GM21381 (cell line): ENCODE measurements around the gene CDC20.
A peak's percentile ranks its signal among the peaks of the same experiment; 100 is the strongest.
"Not testable (repeated sequence)": the region's sequence is repeated elsewhere in the genome, so short reads cannot be mapped to it uniquely, and the experiment has no call there.

Source experiments
- ATAC-seq: cut with Tn5 transposase; IDR thresholded peaks from one replicate; pipeline ENCODE4 v1.9.1; 2021; ENCODE audit warnings: mild to moderate bottlenecking, moderate library complexity; ENCODE audit not compliant: unreplicated experiment

CDC20 gene

DNA sequence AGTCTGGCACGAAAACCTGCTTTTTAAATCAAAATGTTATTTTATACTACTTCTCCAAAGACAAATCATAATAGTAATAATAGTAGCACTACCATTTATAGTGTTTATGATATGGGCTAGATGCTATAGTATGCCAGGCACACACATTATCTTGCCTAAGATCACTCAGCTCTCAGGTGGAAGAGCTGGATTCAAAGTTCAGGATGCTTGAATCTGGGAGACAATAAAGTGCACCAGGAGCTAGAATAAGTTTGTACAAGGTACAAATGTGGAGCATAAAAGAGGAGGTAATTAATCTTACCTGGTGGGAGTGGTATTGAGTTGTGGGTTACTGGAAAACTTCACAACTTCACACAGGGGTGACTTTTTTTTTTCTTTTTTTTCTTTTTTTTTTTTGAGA, 19.1 kb downstream of the CDC20 start:
- no peak for ATAC-seq

- ATAC-seq = no peak
Observed at GRCh38 chr1:43379476-43379875, 20.7 kb downstream of the CDC20 start.

- ATAC-seq = no peak
Observed at GRCh38 chr1:43381612-43382011, 22.8 kb downstream of the CDC20 start.

DNA sequence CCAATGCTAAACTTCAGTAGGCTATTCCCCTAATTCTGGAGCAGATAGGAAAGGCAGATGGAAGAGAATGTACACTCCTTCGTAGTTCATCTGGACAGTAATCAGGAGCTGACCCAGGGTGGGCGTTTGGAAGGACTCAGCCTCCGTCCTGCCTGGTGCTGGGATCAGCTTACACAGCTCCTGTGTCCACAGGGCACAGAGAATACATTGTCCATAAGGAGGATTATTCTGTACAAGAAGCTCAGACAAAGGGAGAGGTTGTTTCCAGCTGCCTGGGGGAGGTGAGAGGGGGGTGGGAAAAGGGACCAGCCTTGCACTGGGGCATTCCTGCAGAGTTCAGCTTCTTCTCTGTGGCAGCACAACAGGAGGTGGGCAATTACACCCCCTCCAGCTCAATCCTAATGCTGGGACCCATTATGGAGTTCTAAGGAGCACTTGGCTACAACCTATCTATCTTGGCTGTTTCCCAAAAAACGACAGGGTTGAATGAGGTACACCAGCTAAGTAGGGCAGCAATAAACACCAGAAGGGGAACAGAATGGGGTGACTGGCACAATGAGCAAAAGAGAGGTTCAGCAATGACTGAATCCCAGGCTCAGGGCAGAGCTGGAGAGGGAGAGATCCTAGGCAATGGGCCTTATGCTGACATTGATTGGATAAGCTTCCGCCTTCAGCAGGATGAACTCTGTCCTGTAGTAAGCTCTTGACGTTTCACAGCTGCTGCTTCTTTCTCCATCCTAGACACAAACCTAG, 23.4 kb downstream of the CDC20 start:
- no peak for ATAC-seq

DNA sequence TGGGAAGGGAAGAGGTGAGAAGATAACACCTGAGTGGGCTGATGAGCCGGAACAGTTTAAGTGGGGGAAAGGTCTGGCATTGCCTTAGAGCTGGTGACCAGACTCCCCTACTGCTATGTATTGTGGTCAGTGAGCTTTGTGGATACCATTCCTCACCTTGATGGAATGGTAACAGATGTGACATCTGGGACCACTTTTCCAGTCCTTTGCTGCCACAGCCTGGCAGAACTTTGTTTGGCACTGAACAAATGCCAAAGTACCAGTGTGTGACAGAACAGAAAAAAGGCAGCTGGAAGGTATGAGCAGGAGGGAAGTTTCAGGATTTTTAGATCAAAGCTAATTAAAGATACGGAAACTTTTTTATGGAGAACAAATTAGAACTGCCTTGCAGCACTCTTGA, 24.7 kb downstream of the CDC20 start:
- no peak for ATAC-seq

DNA sequence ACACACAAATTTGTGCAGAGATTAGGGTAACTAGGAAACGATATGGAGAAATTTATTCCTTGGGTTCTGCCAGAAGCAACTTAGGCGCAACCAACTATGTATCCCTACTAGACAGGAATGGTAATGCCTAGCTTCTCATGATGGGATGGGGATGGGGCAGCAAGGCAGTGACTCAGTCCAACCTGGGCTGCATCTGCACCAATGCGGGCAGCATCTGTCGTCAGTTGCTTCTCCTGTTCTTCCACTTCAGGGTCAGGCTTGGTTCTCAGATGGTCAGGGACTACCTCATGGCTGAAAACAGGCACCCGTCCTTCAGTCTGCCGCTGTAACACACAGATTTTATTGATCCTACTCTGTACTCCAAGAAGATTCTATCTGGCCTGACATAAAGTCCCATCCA, 27.9 kb downstream of the CDC20 start:
- ATAC-seq = no peak

- no peak for ATAC-seq
Observed at GRCh38 chr1:43387976-43388599, 29.3 kb downstream of the CDC20 start.

DNA sequence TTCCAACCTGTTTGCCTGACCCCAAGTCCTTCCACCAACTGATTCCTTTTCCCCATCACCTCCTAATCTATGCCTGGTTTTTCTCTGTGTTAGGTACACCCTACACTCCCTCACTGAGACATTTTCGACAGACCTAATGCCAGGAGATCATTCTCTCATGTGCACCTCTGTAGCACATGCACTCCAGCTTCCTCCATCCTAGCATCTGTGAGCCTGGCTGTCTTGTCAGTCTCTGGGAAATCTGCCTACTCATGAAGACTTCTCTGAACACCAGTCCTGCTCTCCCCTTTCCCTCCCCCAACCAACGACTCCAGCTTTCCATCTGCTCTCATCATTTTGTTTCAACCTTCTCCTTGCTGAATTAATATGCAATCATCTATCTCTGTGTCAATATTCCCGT, 29.8 kb downstream of the CDC20 start:
- no peak for ATAC-seq

- ATAC-seq = peak; percentile 90
Observed at GRCh38 chr1:43389326-43390313, 30.8 kb downstream of the CDC20 start, which contains the start of the genes MED8 and SZT2. Gene MED8 (minus strand): TSS chr1:43389800. CDS start chr1:43389764, 36 bp downstream. Gene SZT2 (plus strand): TSS chr1:43389899. CDS start chr1:43389969, 70 bp downstream.

DNA sequence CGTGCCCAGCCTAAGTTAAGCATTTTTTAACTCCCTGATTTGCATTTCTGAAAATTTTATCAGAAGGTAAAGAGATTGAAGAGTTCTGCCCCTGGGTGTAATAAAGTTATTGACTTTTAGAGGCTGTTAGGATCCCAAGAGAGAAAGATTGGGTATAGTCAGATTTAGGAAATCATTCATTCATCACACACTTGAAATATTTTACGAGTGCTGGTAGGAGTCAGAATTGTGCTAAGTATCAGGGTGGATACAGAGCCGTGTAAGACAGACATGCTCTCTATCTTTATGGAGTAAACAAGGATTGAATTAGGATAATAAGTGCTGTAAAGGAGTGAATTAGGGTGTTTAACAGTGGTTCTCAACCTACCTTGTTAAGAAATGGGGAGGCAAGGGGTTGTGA, 33.9 kb downstream of the CDC20 start:
- ATAC-seq = no peak

- ATAC-seq = no peak
Observed at GRCh38 chr1:43395523-43395922, 36.7 kb downstream of the CDC20 start.

- no peak for ATAC-seq
Observed at GRCh38 chr1:43396059-43396458, 37.3 kb downstream of the CDC20 start.

DNA sequence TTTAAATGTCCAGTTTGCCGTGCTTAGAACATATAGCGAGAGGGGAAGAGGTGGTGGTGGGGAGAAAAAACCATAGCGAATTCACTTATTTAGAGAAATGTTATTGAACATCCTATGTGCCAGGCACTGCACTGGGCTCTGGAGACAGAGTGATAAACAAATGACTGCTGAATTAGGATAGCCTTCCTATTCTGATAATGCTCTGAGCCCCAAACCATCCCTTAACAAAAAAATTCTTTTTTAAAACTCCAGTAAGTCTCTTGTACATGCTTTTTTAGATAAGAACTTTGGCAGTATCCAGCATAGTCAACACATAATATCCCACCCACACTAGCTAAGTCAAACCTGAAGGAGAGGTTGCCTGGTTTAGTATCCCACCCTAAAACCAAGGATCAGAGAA, 39.4 kb downstream of the CDC20 start:
- no peak for ATAC-seq

DNA sequence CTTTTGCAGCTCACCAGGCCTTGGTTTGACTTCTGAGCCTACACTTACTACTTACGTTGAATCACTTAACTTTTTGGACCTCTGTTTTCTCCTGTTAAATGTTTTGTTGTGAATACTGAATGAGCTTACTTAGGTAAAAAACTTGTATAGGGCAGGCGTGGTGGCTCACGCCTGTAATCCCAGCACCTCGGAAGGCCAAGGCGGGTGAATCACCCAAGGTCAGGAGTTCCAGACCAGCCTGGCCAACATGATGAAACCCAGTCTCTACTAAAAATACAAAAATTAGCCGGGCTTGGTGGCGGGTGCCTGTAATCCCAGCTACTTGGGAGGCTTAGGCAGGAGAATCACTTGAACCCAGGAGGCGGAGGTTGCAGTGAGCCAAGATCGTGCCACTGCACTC, 41.7 kb downstream of the CDC20 start:
- not testable (repeated sequence) for ATAC-seq

DNA sequence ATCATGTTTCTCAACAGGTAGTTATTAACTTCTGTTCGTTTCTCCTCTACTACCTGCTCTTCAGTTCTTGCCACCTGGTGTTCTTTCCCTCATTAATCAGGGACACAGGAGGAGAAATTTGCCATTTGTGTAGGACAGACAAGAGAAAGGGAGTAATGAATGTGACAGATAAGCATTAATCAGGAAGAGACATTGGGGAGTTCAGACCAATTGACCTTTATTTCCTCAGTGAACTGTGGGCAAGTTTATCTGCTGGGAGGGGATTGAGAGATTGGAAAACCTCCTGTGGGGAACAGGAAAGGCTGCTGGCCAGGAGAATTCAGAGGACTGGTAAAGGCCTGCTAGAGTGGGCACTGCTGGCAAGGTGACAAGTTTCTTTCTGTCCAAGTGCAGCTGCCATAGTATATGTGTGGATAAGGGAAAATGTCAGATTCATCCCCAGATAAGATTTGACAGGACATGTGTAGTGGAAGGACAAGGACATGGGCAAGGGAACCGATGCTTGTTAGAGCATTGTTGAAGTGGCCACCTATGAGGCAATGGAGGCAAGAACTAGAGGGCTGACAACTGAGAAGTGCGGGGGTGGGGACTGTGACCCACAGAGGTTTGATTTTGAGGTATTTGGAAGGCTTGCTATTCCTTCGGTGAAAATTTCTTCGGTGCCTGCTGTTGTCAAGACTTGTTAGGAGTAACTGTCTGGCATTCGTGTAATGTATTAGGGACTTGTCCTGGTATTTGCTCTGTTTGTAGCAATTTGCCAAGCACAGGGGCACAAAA, 43.5 kb downstream of the CDC20 start:
- ATAC-seq = no peak

DNA sequence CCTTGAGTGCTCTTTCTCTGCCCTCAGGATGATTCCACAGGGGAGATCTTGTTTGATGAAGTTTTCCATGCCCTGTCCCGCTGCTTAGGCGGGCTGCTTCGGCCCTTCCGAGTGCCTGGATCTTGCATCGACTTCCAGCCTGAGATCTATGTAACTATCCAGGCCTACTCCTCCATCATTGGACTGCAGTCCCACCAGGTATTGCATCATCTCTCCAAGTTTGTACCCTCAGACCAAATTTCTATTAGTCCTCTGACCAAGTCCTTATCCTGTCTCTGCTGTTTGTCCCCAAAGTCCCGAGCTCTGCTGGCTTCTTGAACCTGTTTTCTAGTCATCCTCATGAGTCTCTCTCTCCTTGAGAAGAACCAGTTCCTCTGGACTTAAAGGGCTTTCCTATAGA, 45.6 kb downstream of the CDC20 start:
- ATAC-seq = no peak

- ATAC-seq = no peak
Observed at GRCh38 chr1:43405219-43405875, 46.6 kb downstream of the CDC20 start.

GRCh38 chr1:43405876-43406234, 47.1 kb downstream of the CDC20 start:
- ATAC-seq = no peak

DNA sequence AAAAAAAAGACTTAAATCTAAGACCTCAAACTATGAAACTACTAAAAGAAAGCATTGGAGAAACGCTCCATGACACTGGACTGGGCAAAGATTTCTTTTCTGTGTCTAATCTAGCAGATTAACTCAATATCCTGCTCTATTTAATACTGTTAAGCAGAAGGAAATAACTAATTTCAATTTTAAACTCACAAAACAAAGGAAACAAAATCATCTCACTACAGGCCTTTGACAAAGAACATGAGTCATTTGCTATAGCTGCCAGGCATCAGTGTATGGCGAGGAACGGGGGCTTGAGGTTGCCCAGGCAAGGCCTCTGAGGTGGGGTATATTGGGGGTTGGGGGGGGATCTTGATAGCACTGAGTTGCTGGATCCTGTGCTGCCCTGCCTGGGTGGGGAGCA, 51.8 kb downstream of the CDC20 start:
- ATAC-seq = no peak
